Prostate gland (tissue), 2 donors: ENCODE results near the gene AKR1D1.

Experiments used
- POLR2AphosphoS5 ChIP-seq: sonication (generic); formaldehyde crosslinking; IDR thresholded peaks from one replicate; pipeline ENCODE4 v1.6.1; 2017; ENCODE audit warnings: antibody characterized with exemption
- TF ChIP-seq, protein P1 (sequence below), 4 experiments: fragments of 200-600 bp in 2 of 4; fragments of 450-650 bp in 2 of 4; sonication (generic) in 2 of 4; IDR thresholded peaks; 1 replicate in 3 of 4; 2 replicates in 1 of 4; pipeline ENCODE4 v1.5.1; 2016 to 2019; ENCODE audit warnings: antibody characterized with exemption in 4 of 4, mild to moderate bottlenecking in 2 of 4, moderate library complexity in 2 of 4

DNA sequence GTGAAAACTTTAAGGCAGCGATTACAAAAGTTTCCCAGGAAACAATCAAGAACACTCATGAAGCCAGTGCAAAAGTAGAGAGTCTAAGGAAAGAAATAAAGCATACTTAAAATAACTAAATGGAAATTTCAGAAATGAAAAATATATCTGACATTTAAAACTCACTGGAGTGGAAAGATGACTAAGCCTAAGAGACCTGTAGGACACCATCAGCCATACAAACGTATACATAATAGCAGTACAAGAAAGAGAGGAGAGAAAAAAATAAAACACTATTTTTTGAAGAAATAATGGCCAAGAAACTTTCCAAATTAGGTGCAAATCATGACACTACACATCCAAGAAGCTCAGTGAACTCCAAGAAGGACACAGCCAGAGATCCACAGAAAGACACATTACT lies 5.4 kb upstream of the AKR1D1 start:
- TF ChIP-seq, protein P1, sequence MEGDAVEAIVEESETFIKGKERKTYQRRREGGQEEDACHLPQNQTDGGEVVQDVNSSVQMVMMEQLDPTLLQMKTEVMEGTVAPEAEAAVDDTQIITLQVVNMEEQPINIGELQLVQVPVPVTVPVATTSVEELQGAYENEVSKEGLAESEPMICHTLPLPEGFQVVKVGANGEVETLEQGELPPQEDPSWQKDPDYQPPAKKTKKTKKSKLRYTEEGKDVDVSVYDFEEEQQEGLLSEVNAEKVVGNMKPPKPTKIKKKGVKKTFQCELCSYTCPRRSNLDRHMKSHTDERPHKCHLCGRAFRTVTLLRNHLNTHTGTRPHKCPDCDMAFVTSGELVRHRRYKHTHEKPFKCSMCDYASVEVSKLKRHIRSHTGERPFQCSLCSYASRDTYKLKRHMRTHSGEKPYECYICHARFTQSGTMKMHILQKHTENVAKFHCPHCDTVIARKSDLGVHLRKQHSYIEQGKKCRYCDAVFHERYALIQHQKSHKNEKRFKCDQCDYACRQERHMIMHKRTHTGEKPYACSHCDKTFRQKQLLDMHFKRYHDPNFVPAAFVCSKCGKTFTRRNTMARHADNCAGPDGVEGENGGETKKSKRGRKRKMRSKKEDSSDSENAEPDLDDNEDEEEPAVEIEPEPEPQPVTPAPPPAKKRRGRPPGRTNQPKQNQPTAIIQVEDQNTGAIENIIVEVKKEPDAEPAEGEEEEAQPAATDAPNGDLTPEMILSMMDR (IDR thresholded peaks at IDR 0.05) = no peak
- no peak for TF ChIP-seq POLR2AphosphoS5
